ENCODE measurements around the gene B3GAT2. TPM values are rescaled to one million over a fixed set of nuclear protein-coding genes. Genes with fewer than 3 reads are reported as not detected.

Gene B3GAT2
- total and polyA plus RNA-seq, 9 donors = 0.04 to 0.15 (median 0.05) TPM; not detected in 6

DNA sequence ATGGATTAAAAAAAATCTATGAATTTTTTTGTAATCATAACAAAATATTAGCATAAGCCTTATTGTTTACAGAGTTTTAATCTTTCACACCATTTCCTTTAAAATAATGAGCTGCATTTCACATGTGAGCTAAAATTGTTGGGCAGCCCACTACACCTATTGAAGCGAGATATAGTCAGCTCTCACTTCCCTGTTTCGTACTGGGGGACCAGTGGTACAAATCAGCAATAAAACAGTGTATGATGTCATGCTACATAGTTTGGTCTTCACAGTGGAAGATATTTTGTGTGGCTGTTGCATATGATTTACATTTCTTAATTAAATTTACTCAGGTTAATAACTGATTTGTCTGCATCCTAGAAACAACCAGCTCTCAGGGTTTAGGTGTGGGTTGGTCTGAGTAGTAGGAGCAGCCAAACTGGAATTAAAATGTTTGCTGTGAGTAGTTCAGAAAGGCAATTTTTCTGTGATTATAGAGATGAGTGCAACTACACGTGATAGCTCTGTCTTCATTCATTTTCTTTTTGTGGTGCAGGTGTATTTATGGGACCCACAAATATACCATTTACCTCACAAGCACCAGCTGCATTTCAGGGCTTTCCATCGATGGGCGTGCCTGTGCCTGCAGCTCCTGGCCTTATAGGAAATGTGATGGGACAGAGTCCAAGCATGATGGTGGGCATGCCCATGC lies 99.3 kb downstream of the B3GAT2 start:
- intact Hi-C loops (cut with DNase I) = no loop called here
- DNase-seq = no peak
- H3K4me1 ChIP-seq (ENCODE audit: insufficient read depth) = no peaks in the 10 kb centered on the region
- no peaks in the 10 kb centered on the region for H3K9me3 ChIP-seq
- no peaks in the 10 kb centered on the region for H3K36me3 ChIP-seq
- no peak overlapping the region for H3K4me3 ChIP-seq
- no peak overlapping the region for H3K27ac ChIP-seq
- no peaks in the 10 kb centered on the region for H3K27me3 ChIP-seq
- WGBS, 3 donors = 93 to 96% (median 96%) methylated on average over 5 of the region's 5 CpGs
- TF ChIP-seq, protein P1, sequence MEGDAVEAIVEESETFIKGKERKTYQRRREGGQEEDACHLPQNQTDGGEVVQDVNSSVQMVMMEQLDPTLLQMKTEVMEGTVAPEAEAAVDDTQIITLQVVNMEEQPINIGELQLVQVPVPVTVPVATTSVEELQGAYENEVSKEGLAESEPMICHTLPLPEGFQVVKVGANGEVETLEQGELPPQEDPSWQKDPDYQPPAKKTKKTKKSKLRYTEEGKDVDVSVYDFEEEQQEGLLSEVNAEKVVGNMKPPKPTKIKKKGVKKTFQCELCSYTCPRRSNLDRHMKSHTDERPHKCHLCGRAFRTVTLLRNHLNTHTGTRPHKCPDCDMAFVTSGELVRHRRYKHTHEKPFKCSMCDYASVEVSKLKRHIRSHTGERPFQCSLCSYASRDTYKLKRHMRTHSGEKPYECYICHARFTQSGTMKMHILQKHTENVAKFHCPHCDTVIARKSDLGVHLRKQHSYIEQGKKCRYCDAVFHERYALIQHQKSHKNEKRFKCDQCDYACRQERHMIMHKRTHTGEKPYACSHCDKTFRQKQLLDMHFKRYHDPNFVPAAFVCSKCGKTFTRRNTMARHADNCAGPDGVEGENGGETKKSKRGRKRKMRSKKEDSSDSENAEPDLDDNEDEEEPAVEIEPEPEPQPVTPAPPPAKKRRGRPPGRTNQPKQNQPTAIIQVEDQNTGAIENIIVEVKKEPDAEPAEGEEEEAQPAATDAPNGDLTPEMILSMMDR (IDR thresholded peaks at IDR 0.05) = no peak
- TF ChIP-seq POLR2A (IDR thresholded peaks at IDR 0.05) (no peak), EP300 (IDR thresholded peaks at IDR 0.05) (no peak)

DNA sequence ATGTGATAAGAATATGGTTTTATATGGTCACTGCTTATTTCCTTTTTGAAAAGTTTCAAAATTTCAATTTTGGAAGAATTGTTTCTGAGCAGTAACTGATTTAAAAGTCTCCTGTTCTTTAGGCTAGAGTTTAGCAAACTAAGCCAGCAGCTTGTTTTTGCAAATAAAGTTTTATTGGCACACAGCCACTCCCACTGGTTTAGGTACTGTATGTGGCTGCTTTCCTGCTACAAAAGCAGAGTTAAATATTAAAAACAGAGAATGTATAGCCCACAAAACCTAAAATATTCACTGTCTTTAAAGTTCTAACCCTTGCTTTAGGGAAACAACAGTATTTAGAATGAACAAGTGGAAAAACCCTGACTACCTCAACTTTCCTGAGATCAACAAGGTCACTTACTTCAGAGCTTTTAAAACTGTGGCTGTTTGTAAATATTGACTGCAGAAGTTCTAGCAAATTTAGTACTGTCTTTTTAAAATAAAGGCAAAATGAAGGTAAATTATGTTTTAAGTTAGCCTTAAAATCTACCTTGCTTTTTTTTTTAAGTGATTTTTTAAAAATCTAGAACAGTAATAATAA lies 104.1 kb downstream of the B3GAT2 start:
- H3K27me3 ChIP-seq = no peaks in the 10 kb centered on the region
- H3K4me1 ChIP-seq (ENCODE audit: insufficient read depth) = no peaks in the 10 kb centered on the region
- intact Hi-C loops (cut with DNase I) = no loop called here
- DNase-seq = no peak
- H3K36me3 ChIP-seq = no peaks in the 10 kb centered on the region
- no peak overlapping the region for H3K4me3 ChIP-seq
- no peak overlapping the region for H3K27ac ChIP-seq
- H3K9me3 ChIP-seq = no peaks in the 10 kb centered on the region
- TF ChIP-seq, protein P1 (IDR thresholded peaks at IDR 0.05) = no peak
- TF ChIP-seq EP300 (IDR thresholded peaks at IDR 0.05) = no peak
- no peak for TF ChIP-seq POLR2A (IDR thresholded peaks at IDR 0.05)

- 95 to 99% (median 96%) methylated on average over 1 of the region's 1 CpG for WGBS, 3 donors
- DNase-seq = no peak
Measured at GRCh38 chr6:70849348-70850069, 107.4 kb downstream of the B3GAT2 start.

DNA sequence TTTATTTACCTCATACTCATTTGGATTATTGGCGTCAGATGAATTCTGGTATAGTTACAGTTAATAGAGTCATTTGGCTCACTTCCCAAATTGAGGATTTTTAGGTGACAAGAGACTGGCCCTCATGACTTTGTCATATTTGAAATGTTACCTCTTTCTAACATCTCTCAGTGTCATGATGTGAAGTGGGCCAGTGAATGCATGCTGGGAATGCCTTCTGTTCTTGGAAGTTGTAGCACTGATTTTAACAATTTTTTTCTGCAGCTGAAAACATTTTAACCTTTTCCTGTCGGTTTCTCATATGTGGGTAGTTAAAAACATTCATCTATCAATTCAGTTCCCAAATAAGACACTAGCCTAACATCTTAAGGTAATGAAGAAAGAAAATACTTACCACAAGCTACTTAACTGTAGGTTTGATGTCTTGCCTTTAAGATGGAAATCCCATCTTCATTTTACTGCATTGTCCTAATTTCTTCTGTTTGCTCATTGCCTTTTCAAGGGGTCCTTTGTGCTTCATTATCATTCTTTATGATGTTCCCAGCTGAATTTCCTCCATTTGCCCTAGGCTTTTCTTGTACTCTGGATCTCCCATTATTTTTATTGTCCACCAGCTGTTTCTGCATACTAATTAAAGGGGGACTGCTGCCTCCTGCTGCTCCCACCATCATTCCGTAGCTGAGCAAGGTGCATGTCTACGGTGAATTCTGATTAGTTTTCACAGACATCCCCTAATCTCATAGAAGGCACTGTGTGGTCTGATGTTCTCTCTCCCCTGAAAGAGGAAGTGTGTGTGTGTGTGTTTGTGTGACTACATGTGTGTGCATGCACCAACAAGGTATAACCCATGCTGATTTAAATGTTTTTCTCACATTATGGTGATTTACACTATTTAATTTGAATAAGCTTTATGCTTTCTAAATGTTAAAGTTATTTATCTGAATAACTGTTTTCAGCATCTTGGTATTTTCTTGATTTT lies 109.5 kb downstream of the B3GAT2 start:
- H3K9me3 ChIP-seq = no peaks in the 10 kb centered on the region
- no peaks in the 10 kb centered on the region for H3K27me3 ChIP-seq
- no peak overlapping the region for H3K27ac ChIP-seq
- DNase-seq = no peak
- no peaks in the 10 kb centered on the region for H3K4me1 ChIP-seq (ENCODE audit: insufficient read depth)
- H3K36me3 ChIP-seq = no peaks in the 10 kb centered on the region
- WGBS, 3 donors = 66 to 80% (median 68%) methylated on average over 4 of the region's 4 CpGs
- intact Hi-C loops (cut with DNase I) = no loop called here
- TF ChIP-seq, protein P1 (IDR thresholded peaks at IDR 0.05) = no peak
- TF ChIP-seq EP300 (IDR thresholded peaks at IDR 0.05) (no peak), POLR2A (IDR thresholded peaks at IDR 0.05) (no peak)
- H3K4me3 ChIP-seq = no peak overlapping the region

More at GRCh38 chr6:70849348-70850069, 107.4 kb downstream of the B3GAT2 start:
- H3K4me1 ChIP-seq (ENCODE audit: insufficient read depth) = no peaks in the 10 kb centered on the region
- H3K36me3 ChIP-seq = no peaks in the 10 kb centered on the region
- H3K27me3 ChIP-seq = no peaks in the 10 kb centered on the region
- TF ChIP-seq POLR2A (IDR thresholded peaks at IDR 0.05) (no peak), EP300 (IDR thresholded peaks at IDR 0.05) (no peak)
- no peak overlapping the region for H3K4me3 ChIP-seq
- intact Hi-C loops (cut with DNase I) = no loop called here
- H3K9me3 ChIP-seq = no peaks in the 10 kb centered on the region
- no peak overlapping the region for H3K27ac ChIP-seq
